RCC 7860 (cell line): ENCODE results near the gene MLIP.
"Not testable (repeated sequence)": the region's sequence is repeated elsewhere in the genome, so short reads cannot be mapped to it uniquely, and the experiment has no call there.

Source experiments
- DNase-seq: peaks from one replicate; pipeline ENCODE4 v3.0.0-alpha.2; 2015; ENCODE audit warnings: low spot score
- FAIRE-seq: peaks from 2 replicates; lab custom pipeline; 2012; peaks lifted over from hg19 to GRCh38; lab: Jason Lieb, UNC

Gene MLIP, protein sequence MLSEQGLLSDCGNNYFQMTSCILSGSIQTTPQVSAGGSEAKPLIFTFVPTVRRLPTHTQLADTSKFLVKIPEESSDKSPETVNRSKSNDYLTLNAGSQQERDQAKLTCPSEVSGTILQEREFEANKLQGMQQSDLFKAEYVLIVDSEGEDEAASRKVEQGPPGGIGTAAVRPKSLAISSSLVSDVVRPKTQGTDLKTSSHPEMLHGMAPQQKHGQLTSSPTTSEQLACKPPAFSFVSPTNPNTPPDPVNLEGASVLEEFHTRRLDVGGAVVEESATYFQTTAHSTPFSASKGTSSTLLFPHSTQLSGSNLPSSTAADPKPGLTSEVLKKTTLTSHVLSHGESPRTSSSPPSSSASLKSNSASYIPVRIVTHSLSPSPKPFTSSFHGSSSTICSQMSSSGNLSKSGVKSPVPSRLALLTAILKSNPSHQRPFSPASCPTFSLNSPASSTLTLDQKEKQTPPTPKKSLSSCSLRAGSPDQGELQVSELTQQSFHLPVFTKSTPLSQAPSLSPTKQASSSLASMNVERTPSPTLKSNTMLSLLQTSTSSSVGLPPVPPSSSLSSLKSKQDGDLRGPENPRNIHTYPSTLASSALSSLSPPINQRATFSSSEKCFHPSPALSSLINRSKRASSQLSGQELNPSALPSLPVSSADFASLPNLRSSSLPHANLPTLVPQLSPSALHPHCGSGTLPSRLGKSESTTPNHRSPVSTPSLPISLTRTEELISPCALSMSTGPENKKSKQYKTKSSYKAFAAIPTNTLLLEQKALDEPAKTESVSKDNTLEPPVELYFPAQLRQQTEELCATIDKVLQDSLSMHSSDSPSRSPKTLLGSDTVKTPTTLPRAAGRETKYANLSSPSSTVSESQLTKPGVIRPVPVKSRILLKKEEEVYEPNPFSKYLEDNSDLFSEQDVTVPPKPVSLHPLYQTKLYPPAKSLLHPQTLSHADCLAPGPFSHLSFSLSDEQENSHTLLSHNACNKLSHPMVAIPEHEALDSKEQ

DNA sequence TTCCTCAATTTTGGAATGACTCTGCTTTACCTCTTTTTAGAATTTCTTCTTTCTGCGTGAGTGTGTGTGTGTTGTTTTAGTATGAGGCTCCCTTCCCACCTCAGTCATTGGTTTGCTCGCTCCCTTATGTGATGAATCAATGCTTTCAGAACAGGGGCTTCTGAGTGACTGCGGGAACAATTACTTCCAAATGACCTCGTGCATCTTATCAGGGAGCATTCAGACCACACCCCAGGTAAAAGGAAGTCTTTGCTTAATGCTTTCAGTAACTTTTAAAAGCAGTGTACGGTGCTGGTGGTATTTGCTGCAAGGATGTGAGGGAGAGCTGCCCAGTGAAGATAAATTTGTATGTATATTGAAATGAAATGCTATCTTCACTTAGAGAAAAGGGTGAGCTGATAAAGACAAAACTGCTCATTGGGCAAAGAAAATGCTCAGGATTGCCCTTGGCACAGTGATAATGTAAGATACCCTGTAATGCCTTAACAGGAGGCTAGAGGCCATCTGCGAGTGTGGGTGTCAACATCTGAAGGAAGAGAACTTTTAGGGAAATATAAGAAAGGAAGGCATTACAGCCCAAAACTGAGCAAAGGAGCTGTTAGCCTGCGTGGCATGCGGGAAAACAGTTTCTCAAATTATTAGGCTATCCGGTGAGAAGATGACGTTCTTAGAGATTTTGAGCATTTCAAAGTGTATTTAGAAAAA, at the start of gene MLIP:
MLIP (plus strand) TSS at position 103 of the 705 bp plus-strand sequence; CDS start at position 140, 37 bp downstream.
- DNase-seq (no peak), FAIRE-seq (no peak)

DNA sequence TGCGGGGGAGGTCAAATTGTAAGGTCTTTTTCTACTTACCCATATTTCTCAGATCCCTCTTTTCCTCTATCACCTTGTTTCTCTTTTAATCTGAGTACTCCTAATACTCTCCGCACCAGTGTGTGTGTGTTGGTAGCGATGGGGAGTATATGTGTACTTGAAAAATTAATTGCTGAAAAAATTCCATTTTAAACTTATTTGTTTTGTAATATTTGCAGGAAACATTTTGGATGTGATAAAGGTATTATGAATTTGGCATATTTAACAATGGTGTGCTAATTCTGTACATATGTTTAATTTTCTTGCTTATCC, 48.1 kb upstream of the MLIP start:
- no peak for DNase-seq
- FAIRE-seq = no peak

DNA sequence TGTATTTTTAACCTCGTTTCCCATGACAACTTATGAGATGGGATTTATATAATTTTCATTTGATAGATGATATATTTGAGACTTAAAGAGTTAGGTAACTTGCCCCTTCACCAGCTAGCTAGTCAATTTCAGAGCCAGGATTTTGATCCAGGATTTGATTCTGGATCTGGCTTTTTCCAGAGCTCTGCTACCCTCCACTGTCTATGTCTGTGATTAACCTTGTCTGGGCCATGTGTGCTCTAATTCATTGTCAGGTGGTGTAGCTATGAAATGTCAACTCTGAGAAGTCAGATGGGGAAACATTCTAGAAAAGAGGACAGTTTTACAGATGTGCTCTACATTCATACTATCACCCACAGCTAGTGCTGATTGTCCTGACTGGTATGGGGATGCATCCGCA, 42.5 kb upstream of the MLIP start:
- FAIRE-seq = no peak
- no peak for DNase-seq

DNA sequence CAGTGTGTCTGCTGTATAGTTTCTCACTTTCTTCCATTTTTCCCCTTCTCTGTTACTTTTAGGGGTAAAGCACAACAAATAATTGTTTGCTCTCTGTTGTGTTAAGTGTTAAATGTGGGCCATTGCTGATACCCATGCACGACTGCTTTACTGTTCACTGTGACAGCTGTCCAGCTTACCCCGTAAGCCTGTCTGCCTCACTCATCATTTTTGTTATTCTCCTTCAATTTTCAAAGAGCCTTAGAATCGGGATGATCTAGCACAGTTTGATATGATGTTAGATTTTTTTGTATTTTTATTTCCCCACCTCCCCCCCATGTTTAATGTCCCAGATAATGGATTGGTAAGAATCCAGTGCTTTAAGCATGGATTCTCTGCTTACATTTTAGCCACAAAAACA, 41.2 kb upstream of the MLIP start:
- DNase-seq (no peak), FAIRE-seq (no peak)

DNA sequence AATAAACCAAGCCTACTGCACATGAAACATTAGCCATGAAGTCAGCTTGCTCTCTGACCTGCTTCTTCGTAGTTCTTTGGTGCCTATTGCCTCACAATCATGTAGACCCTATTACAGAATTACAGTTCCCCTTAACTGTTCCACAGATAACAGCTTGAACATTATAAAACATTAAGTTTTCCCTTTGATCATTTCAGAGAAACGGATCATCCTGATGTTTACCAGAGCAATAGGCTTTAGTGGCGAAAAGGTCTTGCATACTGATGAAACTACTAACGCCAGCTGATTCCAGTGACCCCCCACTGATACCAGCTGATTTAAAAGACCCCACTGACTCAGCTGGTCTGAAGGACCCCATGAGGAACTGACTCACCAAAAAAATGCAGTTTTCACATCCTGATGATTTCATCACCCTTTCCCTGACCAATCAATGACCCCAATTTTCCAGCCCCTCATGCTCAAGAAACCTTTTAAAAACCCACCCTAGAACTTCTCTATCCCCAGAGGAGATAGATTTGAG, 39.4 kb upstream of the MLIP start:
- FAIRE-seq (no peak), DNase-seq (no peak)

DNA sequence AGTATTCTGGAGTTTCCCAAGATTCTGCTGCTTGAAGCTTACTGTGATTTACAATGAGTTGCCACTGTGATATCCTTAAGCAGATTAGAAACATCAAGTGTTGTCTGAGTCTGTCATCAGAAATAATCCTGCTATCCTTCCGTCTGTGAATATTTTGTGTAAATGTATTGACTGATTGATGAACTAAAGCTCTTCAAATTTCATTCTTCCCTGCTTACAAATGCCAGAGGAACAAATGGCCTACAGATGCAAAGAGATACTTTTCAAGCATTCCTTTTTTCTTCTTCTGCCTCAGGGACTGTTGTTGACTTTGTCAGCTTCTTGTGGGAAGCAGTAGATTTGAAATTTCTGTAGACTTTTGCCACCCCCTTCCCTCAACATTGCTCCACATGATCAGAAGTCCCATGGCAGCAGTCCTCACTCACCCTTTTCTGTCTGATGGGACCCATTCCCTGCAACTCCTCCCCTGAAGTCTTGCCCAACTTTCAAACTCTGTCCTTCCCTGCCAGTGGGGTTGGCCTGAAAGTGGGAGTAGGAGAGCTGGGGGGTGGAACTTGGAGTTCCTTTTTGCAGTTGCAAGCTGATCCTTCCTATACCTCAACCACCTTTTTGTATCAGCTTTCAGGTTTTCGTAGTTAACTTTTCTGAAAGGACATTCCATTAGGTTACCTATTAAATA, 38.5 kb upstream of the MLIP start:
- DNase-seq (no peak), FAIRE-seq (no peak)

DNA sequence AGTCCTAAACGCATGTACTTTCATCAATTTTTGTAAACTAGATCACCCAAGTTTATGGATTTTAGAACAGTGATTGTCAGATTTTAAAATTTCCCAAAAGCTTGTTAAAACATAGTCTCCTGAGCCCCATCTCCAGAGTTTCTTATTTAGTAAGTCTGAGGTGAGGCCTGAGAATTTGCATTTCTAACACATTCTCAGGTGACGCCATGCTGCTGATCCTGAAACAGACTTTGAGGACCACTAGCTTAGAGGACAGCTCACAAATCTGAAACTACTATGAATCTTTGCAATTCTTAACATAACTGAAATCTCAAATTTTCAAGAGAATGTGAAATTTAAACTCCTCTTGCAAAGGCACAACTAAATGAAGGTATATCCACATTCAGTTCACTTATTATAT, 37.8 kb upstream of the MLIP start:
- DNase-seq (no peak), FAIRE-seq (no peak)

DNA sequence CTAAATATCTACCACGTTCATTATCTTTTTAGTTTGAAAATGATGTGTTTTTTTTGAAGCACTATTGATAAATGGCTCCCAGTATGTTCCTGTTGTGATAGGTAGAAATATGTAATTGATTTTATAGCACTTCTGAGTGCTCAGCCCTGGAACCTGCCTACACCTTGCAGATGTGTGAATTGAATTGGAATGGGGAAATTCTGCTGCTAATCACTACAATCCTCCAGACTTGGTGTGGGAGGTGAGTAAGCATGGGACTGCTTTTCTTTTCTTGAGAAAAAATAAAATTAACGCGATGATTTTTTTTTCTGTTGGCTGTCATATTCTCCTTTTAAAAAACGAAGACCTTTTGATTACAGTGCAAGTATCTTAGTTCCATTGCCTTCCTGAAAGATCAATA, 37.1 kb upstream of the MLIP start:
- FAIRE-seq = no peak
- DNase-seq = no peak

DNA sequence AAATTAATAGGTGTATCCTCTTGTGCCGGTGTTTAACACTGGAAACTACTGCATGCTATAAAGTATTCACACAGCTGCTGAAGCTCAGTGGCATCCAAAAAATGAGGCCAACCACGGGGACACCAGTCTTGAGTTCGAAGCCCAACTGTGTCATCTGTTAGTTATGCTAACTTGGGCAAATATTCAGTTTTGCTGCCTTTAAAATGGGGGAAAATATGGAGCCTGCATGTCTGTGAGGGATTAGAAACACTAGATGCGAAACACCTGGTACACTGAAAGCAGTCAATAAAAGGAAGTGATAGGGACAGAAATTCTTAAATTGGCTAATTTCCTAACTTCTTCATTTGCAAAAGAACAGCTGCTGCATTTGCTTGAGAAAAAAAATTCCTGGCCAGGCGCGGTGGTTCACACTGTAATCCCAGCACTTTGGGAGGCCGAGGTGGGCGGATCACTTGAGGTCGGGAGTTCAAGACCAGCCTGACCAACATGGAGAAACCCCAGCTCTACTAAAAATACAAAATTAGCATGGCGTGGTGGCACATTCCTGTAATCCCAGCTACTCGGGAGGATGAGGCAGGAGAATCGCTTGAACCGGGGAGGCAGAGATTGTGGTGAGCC, 36.6 kb upstream of the MLIP start:
- FAIRE-seq (no peak), DNase-seq (no peak)

DNA sequence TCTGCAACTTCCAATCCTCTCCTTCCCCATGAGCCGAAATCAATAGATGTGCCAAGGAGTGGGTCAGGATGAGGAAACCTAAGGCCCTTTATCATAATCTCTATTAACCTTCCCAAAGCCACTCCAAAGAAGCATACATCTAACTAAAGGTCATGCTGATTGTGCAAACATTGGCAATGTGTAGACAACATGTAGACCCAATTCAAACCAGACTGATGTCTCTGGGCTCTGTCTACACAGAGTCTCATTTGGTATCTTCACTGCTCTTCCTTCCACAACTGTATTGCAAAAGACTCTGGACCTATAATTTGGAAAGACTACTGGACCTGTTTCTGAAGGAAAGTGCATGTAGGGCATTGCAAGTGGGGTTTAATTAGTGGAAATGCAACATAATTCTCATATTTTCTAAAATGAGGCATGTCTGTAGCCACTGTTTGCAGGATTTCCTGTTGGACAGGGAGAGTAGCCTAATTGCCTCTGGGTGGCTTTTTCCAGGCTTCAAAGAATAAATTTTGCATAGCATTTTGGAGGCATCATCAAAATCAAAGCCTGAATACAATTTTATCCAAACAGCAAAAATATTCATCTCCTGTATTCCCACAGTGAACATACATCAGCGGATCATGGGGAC, 35.0 kb upstream of the MLIP start:
- no peak for DNase-seq
- no peak for FAIRE-seq

DNA sequence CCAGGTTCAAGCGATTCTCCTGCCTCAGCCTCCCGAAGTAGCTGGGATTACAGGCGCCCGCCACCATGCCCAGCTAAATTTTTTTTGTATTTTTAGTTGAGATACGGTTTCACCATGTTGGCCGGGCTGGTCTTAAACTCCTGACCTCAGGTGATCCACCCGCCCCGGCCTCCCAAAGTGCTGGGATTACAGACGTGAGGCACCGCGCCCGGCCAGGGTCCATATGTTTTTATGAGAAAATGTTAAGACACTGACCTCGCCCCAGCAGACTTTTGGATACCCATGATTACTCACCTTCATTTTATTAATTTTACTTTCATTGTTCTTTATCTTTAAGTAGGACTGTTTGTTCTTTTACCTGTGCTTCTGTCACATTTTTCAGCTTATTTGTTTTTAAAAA, 29.7 kb upstream of the MLIP start:
- DNase-seq, FAIRE-seq: not testable (repeated sequence)

DNA sequence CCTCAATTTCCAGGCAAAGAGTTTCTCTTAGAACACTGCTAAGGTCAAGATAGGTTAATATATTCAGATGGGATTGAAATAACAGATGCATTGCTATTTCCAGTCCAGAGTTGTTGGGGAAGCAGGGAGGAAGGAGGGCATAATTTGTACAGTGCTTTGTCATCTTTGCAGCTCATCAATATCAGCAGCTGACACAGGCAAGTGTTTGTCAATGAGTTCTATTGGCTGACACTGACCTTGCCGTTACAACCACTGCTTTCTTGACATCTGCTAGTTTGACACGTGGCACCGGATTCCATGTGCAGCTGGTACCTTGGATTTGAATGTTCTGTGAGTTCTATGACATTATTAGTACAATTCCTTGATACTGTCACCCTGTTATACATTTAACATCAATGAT, 28.0 kb upstream of the MLIP start:
- no peak for FAIRE-seq
- DNase-seq = no peak

DNA sequence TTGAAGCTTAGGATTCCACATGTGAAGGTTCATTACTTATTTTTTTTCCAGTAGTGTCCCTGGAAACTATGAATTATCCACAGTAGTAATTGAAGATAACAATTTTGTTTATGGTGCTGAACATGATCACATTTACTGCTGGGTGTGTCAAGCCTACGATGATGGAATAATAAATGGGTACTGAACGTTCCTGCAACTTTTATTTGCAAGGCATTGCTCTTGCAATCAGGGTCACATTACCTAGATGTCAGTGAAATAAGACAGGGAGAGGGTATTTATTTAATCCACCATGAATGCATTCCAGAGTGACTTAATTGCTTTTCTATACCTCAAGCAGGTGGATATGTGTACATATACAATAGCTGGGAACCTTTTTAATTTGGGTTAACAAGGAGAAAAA, 27.0 kb upstream of the MLIP start:
- no peak for DNase-seq
- no peak for FAIRE-seq

DNA sequence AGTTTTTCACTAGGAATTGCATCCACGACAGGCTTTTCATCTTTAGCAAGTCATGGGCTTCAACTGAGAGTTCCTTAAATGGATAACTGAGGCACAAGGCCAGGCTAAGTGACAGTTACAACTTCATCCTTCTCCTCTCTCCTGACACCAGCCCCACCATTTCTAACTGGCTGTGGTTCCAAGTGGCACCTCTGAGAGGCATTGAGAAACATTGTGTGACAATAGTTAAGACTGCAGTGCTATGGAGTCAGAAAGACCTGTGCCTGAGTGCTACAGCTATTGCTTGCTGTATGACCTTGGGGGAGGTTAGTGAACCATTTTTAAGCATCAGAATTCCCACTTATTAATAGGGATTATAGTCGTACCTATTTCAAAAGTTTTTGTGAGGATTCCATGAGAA, 26.2 kb upstream of the MLIP start:
- FAIRE-seq = no peak
- DNase-seq = no peak

DNA sequence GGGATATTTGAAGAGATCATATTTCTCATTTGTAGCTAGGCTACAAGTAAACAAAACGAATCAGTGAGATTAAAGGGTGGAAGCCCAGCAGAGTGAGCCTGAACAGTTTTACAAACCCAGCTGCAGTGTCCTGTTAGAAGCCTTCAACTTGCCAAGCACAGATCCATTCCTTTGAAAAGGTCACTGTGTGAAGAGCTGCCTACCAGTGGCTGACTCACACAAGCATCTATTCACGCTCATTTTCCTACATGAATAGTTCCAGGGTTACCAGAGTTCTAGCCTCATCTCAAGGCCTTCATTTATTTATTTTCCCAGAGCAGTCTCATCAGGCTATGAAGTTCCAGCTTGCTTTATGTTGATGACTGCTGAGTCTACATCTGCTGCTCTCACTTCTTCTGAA, 25.7 kb upstream of the MLIP start:
- DNase-seq = no peak

DNA sequence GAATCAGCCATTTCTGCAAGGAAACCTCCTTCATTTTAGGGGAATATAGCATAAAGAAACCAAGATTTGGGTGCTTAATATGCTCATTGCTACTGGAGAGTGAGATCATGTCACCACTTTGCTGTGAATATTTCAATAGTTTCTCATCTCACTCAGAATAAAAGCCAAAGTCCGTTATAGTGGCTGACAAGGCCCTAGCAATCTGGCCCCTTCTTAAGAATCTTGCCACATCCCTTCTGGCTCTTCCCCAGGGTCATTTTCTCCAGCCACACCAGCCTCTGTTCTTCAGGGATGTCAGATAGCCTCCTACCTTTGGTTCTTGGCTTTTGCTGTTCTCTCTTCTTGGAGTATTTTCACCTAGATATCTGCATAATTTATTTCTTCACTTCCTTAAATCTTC, 24.8 kb upstream of the MLIP start:
- FAIRE-seq = no peak
- DNase-seq = no peak

More for the DNA sequence above, 25.7 kb upstream of the MLIP start:
- no peak for FAIRE-seq

DNA sequence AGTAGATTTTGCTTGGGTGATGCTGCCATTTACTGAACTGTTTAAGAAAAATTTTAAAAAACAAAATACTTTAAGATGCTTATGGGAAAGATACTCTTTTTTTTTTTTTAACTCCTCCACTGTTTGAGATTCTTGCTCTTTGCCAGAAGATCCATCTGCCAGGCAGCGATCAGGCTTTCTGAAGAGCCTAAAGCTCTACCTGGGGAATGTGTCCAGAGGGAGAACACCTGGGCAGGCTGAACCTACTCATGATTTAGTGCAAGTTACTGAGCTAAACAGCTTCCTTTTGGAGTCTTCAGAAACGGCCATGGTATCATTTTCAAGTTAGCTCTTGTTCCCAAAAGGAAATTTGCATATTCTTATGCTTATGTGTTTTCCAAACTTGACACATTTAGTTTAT, 23.5 kb upstream of the MLIP start:
- DNase-seq (no peak), FAIRE-seq (no peak)

DNA sequence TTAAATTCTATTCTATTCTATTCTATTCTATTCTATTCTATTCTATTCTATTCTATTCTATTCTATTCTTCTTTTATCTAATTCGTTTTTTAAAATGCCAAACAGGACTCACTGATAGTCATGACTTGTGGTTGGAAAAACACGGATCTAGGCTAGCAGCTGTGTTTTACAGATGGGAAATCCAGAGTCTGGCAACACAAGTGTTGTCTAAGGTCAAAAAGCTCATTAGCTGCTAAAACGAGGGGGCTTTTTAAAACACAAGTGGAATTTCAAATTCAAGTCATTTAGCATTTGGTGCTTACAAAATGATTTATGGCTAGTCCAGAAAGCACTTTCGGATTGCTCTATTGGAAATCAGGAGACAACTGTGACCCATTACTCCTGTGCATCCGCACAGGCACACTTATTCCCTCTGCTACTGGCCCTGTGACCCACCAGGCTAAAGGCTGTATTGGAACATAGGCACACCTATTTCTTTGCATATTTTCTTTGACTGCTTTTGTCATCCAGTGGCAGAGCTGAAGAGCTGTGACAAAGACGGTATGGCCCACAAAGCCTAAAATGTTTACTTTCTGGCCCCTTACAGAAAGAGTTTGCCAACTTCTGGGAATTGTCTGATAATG, 17.8 kb upstream of the MLIP start:
- DNase-seq = no peak
- no peak for FAIRE-seq

DNA sequence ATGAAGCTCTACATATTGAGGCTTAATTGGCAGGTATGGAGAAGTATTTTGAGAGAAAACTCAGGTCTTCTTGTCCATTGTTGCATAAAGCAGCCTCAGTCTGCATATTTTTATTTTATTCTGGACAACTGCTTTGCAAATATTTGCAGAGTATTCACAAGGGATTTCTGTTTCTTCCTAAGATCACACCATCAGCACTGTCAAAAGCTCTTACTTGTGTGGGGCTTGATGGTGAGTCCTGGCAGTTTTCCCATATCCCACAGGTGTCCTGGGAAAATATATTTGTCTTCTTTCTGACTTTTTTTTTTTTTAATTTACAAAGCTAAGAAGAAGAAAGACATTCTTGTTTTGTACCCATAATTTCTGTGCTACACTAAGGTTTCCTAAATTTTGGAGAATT, 16.9 kb upstream of the MLIP start:
- DNase-seq (no peak), FAIRE-seq (no peak)
